ENCODE results near the gene ARHGAP22. TPM values are rescaled to one million over a fixed set of nuclear protein-coding genes. Genes with fewer than 3 reads are reported as not detected.

ARHGAP22 gene
- total RNA-seq, 2 donors from 2014 or later, result 1.8 to 5.7 TPM

GRCh38 chr10:48506147-48506917, 98.5 kb downstream of the ARHGAP22 start:
- DNase-seq (ENCODE audit: low spot score), result peak; percentile 50
- Histone ChIP-seq H3K4me3 (no peak overlapping the region), H3K4me1 (peaks cover 0 to 17% of the 10 kb centered on the region in 2 donors)

GRCh38 chr10:48505394-48506112, 99.3 kb downstream of the ARHGAP22 start:
- no peak for TF ChIP-seq CTCF (IDR thresholded peaks at IDR 0.05)
- DNase-seq (ENCODE audit: low spot score), result peak; percentile 53

More at GRCh38 chr10:48506147-48506917, 98.5 kb downstream of the ARHGAP22 start:
- Histone ChIP-seq H3K27me3 (no peaks in the 10 kb centered on the region), H3K27ac (no peak overlapping the region), H3K36me3 (no peaks in the 10 kb centered on the region), H3K9me3 (no peaks in the 10 kb centered on the region)
- peak; percentile 18 to 40 for TF ChIP-seq CTCF (IDR thresholded peaks at IDR 0.05)

GRCh38 chr10:48504141-48504885, 100.6 kb downstream of the ARHGAP22 start:
- Histone ChIP-seq H3K9me3 (no peaks in the 10 kb centered on the region), H3K27ac (no peak overlapping the region), H3K4me3 (no peak overlapping the region), H3K36me3 (no peaks in the 10 kb centered on the region), H3K4me1 (peaks cover 0 to 11% of the 10 kb centered on the region in 2 donors), H3K27me3 (no peaks in the 10 kb centered on the region)
- no peak for TF ChIP-seq CTCF (IDR thresholded peaks at IDR 0.05)
- DNase-seq (ENCODE audit: low spot score), result peak; percentile 26

More at GRCh38 chr10:48505394-48506112, 99.3 kb downstream of the ARHGAP22 start:
- H3K9me3 ChIP-seq, result no peaks in the 10 kb centered on the region
- H3K27me3 ChIP-seq, result no peaks in the 10 kb centered on the region
- peaks cover 0 to 17% of the 10 kb centered on the region in 2 donors for H3K4me1 ChIP-seq
- no peak overlapping the region for H3K4me3 ChIP-seq
- H3K36me3 ChIP-seq, result no peaks in the 10 kb centered on the region
- H3K27ac ChIP-seq, result no peak overlapping the region

- peaks cover 0 to 2% of the 10 kb centered on the region in 2 donors for H3K4me1 ChIP-seq
- H3K4me3 ChIP-seq, result no peak overlapping the region
- H3K27ac ChIP-seq, result no peak overlapping the region
- H3K36me3 ChIP-seq, result no peaks in the 10 kb centered on the region
- H3K27me3 ChIP-seq, result no peaks in the 10 kb centered on the region
- TF ChIP-seq CTCF (IDR thresholded peaks at IDR 0.05), result no peak
- H3K9me3 ChIP-seq, result no peaks in the 10 kb centered on the region
- peak; percentile 26 for DNase-seq (ENCODE audit: low spot score)
Measured at GRCh38 chr10:48503293-48503911, 101.5 kb downstream of the ARHGAP22 start.

- TF ChIP-seq CTCF (IDR thresholded peaks at IDR 0.05), result no peak
- no peak overlapping the region for H3K4me3 ChIP-seq
- H3K9me3 ChIP-seq, result no peaks in the 10 kb centered on the region
- no peak overlapping the region for H3K27ac ChIP-seq
- H3K27me3 ChIP-seq, result no peaks in the 10 kb centered on the region
- peak; percentile 47 for DNase-seq (ENCODE audit: low spot score)
- no peaks in the 10 kb centered on the region for H3K36me3 ChIP-seq
- no peaks in the 10 kb centered on the region for H3K4me1 ChIP-seq
Measured at GRCh38 chr10:48502791-48503190, 102.1 kb downstream of the ARHGAP22 start.

Data from right atrium auricular region (tissue), 2 donors.